ENCODE measurements around the gene FSIP1. TPM values are rescaled to one million over a fixed set of nuclear protein-coding genes. Genes with fewer than 3 reads are reported as not detected.

Gene FSIP1
- total RNA-seq, 1 donor from 2014 or later, result not detected

- Histone ChIP-seq H3K36me3 (no peaks in the 10 kb centered on the region), H3K27ac (no peak overlapping the region), H3K4me1 (peaks cover 0 to 4% of the 10 kb centered on the region in 2 donors), H3K27me3 (no peaks in the 10 kb centered on the region), H3K9me3 (no peaks in the 10 kb centered on the region), H3K4me3 (no peak overlapping the region)
- TF ChIP-seq CTCF (IDR thresholded peaks at IDR 0.05), result no peak
- no peak for DNase-seq (ENCODE audit: low spot score in 2 of 2)
- intact Hi-C loops (cut with DNase I), result no loop called here
Observed at GRCh38 chr15:39646425-39646824, 136.2 kb downstream of the FSIP1 start.

DNA sequence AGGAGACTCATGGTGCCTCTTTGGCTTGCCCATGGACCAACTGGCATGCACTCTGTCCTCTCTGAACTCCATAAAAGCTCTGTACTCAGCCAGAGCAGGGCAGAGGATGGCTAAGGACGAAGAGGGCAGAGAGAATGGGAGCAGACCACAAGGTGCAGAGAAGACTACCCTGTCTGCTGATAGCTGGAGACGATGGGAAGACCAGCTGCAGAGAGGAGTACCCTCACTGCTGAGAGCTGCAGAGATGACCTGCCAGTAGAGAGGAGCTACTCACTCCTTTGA, 136.7 kb downstream of the FSIP1 start:
- H3K9me3 ChIP-seq, result no peaks in the 10 kb centered on the region
- peaks cover 0 to 4% of the 10 kb centered on the region in 2 donors for H3K4me1 ChIP-seq
- TF ChIP-seq CTCF (IDR thresholded peaks at IDR 0.05), result no peak
- intact Hi-C loops (cut with DNase I), result no loop called here
- H3K36me3 ChIP-seq, result no peaks in the 10 kb centered on the region
- H3K27ac ChIP-seq, result no peak overlapping the region
- DNase-seq (ENCODE audit: low spot score in 2 of 2), result no peak
- no peaks in the 10 kb centered on the region for H3K27me3 ChIP-seq
- H3K4me3 ChIP-seq, result no peak overlapping the region

GRCh38 chr15:39645138-39645975, 137.3 kb downstream of the FSIP1 start:
- Histone ChIP-seq H3K4me1 (peaks cover 0 to 4% of the 10 kb centered on the region in 2 donors), H3K27ac (no peak overlapping the region), H3K9me3 (no peaks in the 10 kb centered on the region), H3K36me3 (no peaks in the 10 kb centered on the region), H3K4me3 (no peak overlapping the region), H3K27me3 (no peaks in the 10 kb centered on the region)
- DNase-seq (ENCODE audit: low spot score in 2 of 2), result no peak
- TF ChIP-seq CTCF (IDR thresholded peaks at IDR 0.05), result no peak
- intact Hi-C loops (cut with DNase I), result no loop called here

GRCh38 chr15:39644136-39644535, 138.5 kb downstream of the FSIP1 start:
- intact Hi-C loops (cut with DNase I), result no loop called here
- Histone ChIP-seq H3K27ac (no peak overlapping the region), H3K36me3 (no peaks in the 10 kb centered on the region), H3K9me3 (no peaks in the 10 kb centered on the region), H3K27me3 (no peaks in the 10 kb centered on the region), H3K4me1 (peaks cover 0 to 4% of the 10 kb centered on the region in 2 donors), H3K4me3 (no peak overlapping the region)
- TF ChIP-seq CTCF (IDR thresholded peaks at IDR 0.05), result no peak
- no peak for DNase-seq (ENCODE audit: low spot score in 2 of 2)

- Histone ChIP-seq H3K36me3 (no peaks in the 10 kb centered on the region), H3K27ac (no peak overlapping the region), H3K4me1 (peaks cover 0 to 4% of the 10 kb centered on the region in 2 donors), H3K4me3 (no peak overlapping the region), H3K27me3 (no peaks in the 10 kb centered on the region), H3K9me3 (no peaks in the 10 kb centered on the region)
- TF ChIP-seq CTCF (IDR thresholded peaks at IDR 0.05), result no peak
- no peak for DNase-seq (ENCODE audit: low spot score in 2 of 2)
- intact Hi-C loops (cut with DNase I), result no loop called here
Observed at GRCh38 chr15:39643727-39644126, 138.9 kb downstream of the FSIP1 start.
